ENCODE data around the gene CPS1. TPM values are rescaled to one million over a fixed set of nuclear protein-coding genes. Genes with fewer than 3 reads are reported as not detected.
A peak's percentile ranks its signal among the peaks of the same experiment; 100 is the strongest.

CPS1 gene
- total RNA-seq, 1 experiment from 2014 or later, result 0.62 TPM

DNA sequence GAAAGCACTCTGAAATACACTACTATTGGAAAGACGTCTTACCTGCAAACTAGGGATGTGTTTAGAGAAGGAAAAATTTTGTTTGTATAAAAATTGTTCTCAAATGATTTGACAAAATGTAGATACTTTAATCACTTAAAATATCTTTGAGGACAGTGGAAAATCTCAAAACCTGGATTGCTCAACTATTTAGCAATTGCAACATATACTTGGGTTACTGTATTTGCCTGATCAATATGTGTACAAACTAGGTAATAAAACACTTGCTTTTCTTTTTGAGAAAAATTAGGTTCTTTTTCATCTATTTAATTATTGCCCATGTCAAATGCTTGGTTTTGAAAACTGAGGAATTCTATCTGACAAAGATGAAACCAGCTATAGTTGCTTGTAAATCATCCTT lies 60.9 kb downstream of the CPS1 start:
- no peaks in the 10 kb centered on the region for H3K36me3 ChIP-seq (ENCODE audit: insufficient read depth, low read length, poor library complexity, severe bottlenecking)
- ChIA-PET POLR2A (ENCODE audit: low non-redundant PET) (no interaction called here), CTCF (interaction anchor here (1.0 kb wide), 1 partner anchor 540 kb away, joined by 3 read pairs; no protein-coding TSS in a partner anchor)
- no peaks in the 10 kb centered on the region for H3K9me3 ChIP-seq (ENCODE audit: low read depth, low read length, poor library complexity, severe bottlenecking)
- TF ChIP-seq, protein P1, sequence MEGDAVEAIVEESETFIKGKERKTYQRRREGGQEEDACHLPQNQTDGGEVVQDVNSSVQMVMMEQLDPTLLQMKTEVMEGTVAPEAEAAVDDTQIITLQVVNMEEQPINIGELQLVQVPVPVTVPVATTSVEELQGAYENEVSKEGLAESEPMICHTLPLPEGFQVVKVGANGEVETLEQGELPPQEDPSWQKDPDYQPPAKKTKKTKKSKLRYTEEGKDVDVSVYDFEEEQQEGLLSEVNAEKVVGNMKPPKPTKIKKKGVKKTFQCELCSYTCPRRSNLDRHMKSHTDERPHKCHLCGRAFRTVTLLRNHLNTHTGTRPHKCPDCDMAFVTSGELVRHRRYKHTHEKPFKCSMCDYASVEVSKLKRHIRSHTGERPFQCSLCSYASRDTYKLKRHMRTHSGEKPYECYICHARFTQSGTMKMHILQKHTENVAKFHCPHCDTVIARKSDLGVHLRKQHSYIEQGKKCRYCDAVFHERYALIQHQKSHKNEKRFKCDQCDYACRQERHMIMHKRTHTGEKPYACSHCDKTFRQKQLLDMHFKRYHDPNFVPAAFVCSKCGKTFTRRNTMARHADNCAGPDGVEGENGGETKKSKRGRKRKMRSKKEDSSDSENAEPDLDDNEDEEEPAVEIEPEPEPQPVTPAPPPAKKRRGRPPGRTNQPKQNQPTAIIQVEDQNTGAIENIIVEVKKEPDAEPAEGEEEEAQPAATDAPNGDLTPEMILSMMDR (conservative IDR thresholded peaks at IDR 0.05; ENCODE audit: low read depth, low read length), result no peak
- no peak for TF ChIP-seq EZH2 (IDR thresholded peaks at IDR 0.05; ENCODE audit: borderline replicate concordance, low read depth, low read length, poor library complexity, severe bottlenecking)
- no peak for DNase-seq (ENCODE audit: low spot score)
- intact Hi-C loops (cut with micrococcal nuclease; ENCODE audit: unreplicated experiment), result loop anchor here (5.0 to 10.0 kb wide), 4 partner anchors 415 to 1950 kb away; no protein-coding TSS in a partner anchor
- H3K4me3 ChIP-seq (ENCODE audit: low read depth, low read length, poor library complexity, severe bottlenecking), result no peak overlapping the region
- no peak overlapping the region for H3K27ac ChIP-seq (ENCODE audit: low read depth, low read length, poor library complexity, severe bottlenecking)
- no peaks in the 10 kb centered on the region for H3K27me3 ChIP-seq (replicated peaks; ENCODE audit: insufficient read depth, low read depth, low read length, poor library complexity)
- BruUV-seq (replicated peaks), result no TSS peak
- H3K4me1 ChIP-seq (ENCODE audit: insufficient read depth, low read length, poor library complexity, severe bottlenecking), result peaks cover 5% of the 10 kb centered on the region

DNA sequence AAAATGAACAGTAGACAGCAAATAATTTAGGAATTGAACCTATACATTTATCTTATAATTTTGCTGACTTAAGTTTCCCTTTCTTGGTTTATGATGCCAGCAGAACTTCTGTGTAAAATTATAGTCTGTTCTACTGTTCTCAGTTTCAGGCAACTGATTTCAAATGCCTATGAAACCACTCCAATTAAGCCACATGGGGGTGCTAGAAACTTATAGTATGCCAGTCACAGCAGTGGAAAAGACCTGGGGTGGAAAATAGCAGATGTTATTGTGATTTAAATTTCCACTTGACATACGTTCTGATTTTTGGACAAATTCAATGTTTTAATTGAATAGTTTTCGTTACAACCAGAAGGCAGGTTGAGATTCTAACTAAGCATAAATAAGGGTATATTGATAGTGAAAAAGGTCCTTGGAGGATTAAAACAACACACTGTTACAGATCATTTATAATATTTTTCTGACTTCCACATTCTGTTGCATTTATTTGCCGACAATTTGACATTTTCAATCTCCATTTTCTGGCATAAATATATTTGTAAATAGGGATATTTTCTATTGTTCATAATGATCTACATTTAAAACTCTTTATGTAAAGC lies 61.4 kb downstream of the CPS1 start:
- peaks cover 5% of the 10 kb centered on the region for H3K4me1 ChIP-seq (ENCODE audit: insufficient read depth, low read length, poor library complexity, severe bottlenecking)
- DNase-seq (ENCODE audit: low spot score), result peak; percentile 66
- no peaks in the 10 kb centered on the region for H3K36me3 ChIP-seq (ENCODE audit: insufficient read depth, low read length, poor library complexity, severe bottlenecking)
- H3K4me3 ChIP-seq (ENCODE audit: low read depth, low read length, poor library complexity, severe bottlenecking), result no peak overlapping the region
- ChIA-PET POLR2A (ENCODE audit: low non-redundant PET) (no interaction called here), CTCF (interaction anchor here (1.0 kb wide), 1 partner anchor 540 kb away, joined by 3 read pairs; no protein-coding TSS in a partner anchor)
- no peak overlapping the region for H3K27ac ChIP-seq (ENCODE audit: low read depth, low read length, poor library complexity, severe bottlenecking)
- H3K27me3 ChIP-seq (replicated peaks; ENCODE audit: insufficient read depth, low read depth, low read length, poor library complexity), result no peaks in the 10 kb centered on the region
- no TSS peak for BruUV-seq (replicated peaks)
- no peak for TF ChIP-seq EZH2 (IDR thresholded peaks at IDR 0.05; ENCODE audit: borderline replicate concordance, low read depth, low read length, poor library complexity, severe bottlenecking)
- TF ChIP-seq, protein P1 (conservative IDR thresholded peaks at IDR 0.05; ENCODE audit: low read depth, low read length), result peak; percentile 80
- H3K9me3 ChIP-seq (ENCODE audit: low read depth, low read length, poor library complexity, severe bottlenecking), result no peaks in the 10 kb centered on the region
- intact Hi-C loops (cut with micrococcal nuclease; ENCODE audit: unreplicated experiment), result loop anchor here (5.0 to 10.0 kb wide), 4 partner anchors 414 to 1949 kb away; no protein-coding TSS in a partner anchor

DNA sequence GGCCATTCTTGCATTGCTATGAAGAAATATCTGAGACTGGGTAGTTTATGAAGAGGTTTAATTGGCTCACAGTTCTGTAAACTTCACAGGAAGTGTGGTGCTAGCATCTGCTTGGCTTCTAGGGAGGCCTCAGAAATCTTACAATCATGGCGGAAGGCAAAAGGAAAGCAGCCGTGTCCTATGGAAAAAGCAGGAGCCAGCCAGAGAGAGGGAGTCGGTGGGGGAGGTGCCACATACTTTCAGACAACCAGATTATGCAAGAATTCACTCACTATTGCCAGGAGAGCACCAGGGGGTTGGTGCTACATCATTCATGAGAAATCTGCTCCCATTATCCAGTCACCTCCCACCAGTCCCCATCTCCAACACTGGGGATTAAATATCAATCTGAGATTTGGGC lies 64.1 kb downstream of the CPS1 start:
- ChIA-PET POLR2A (ENCODE audit: low non-redundant PET) (no interaction called here), CTCF (no interaction called here)
- Histone ChIP-seq H3K36me3 (ENCODE audit: insufficient read depth, low read length, poor library complexity, severe bottlenecking) (no peaks in the 10 kb centered on the region), H3K4me1 (ENCODE audit: insufficient read depth, low read length, poor library complexity, severe bottlenecking) (peaks cover 5% of the 10 kb centered on the region), H3K27me3 (replicated peaks; ENCODE audit: insufficient read depth, low read depth, low read length, poor library complexity) (no peaks in the 10 kb centered on the region), H3K4me3 (ENCODE audit: low read depth, low read length, poor library complexity, severe bottlenecking) (no peak overlapping the region), H3K9me3 (ENCODE audit: low read depth, low read length, poor library complexity, severe bottlenecking) (no peaks in the 10 kb centered on the region), H3K27ac (ENCODE audit: low read depth, low read length, poor library complexity, severe bottlenecking) (no peak overlapping the region)
- TF ChIP-seq, protein P1 (conservative IDR thresholded peaks at IDR 0.05; ENCODE audit: low read depth, low read length), result no peak
- no peak for TF ChIP-seq EZH2 (IDR thresholded peaks at IDR 0.05; ENCODE audit: borderline replicate concordance, low read depth, low read length, poor library complexity, severe bottlenecking)
- BruUV-seq (replicated peaks), result no TSS peak
- intact Hi-C loops (cut with micrococcal nuclease; ENCODE audit: unreplicated experiment), result no loop called here
- DNase-seq (ENCODE audit: low spot score), result peak; percentile 52

Data from A673 (cell line).